K562 (cell line): ENCODE data around the gene EXT2. TPM values are rescaled to one million over a fixed set of nuclear protein-coding genes. Genes with fewer than 3 reads are reported as not detected.

Experiments used
- ATAC-seq: fragments of 200-7000 bp; cut with Tn5 transposase; 3 replicates; pipeline ENCODE4 v1.9.1; 2020; ENCODE audit warnings: moderate library complexity
- BruUV-seq: library from RNA; stranded (reverse); fragments of 400-500 nt; replicated peaks from 2 replicates; lab custom pipeline; 2021; lab: Mats Ljungman, UMichigan
- CTCF ChIA-PET: fragments of 300-600 bp; formaldehyde crosslinking; extraction: SDS; loops from one replicate; lab custom pipeline; 2021; ENCODE audit warnings: low intra/inter-chr PET ratio; lab: Yijun Ruan, JAX
- POLR2A ChIA-PET: fragments of 300-600, 350-650 bp; sonication (Branson Sonifier 250); formaldehyde crosslinking; extraction: SDS; loops from one replicate; lab custom pipeline; 2021; ENCODE audit warnings: antibody characterized with exemption, inconsistent platforms; lab: Yijun Ruan, JAX
- DNase-seq, 4 experiments: peaks; one replicate each; pipeline versions ENCODE4 v3.0.0 to v3.0.0-alpha.2; 2011 to 2018; ENCODE audit warnings: low spot score in 3 of 4, mixed read lengths in 3 of 4; ENCODE audit errors: extremely low read depth in 1 of 4
- FAIRE-seq: peaks from 2 replicates; lab custom pipeline; 2011; peaks lifted over from hg19 to GRCh38; lab: Jason Lieb, UNC
- H2AFZ ChIP-seq: 2 replicates; pipeline ENCODE4 v1.6.0; 2011; ENCODE audit warnings: low read depth, low read length, control low read depth, inconsistent platforms
- H3K27ac ChIP-seq: fragments of 200-600 bp; 3 replicates; pipeline ENCODE4 v1.8.0; 2011; ENCODE audit warnings: low read depth, mild to moderate bottlenecking, control low read depth, inconsistent platforms, low read length, moderate library complexity, mixed read lengths; ENCODE audit errors: extremely low read depth
- H3K27me3 ChIP-seq, 2 experiments: fragments of 300-600 bp in 1 of 2; 2 replicates in 1 of 2; 3 replicates in 1 of 2; pipeline versions ENCODE4 v1.6.0 to v1.8.0; 2011; ENCODE audit warnings: inconsistent platforms in 2 of 2, low read length in 2 of 2, mild to moderate bottlenecking in 1 of 2, mixed read lengths in 1 of 2, moderate library complexity in 1 of 2; ENCODE audit not compliant: control insufficient read depth in 2 of 2, insufficient read depth in 2 of 2
- H3K36me3 ChIP-seq: fragments of 300-600 bp; 3 replicates; pipeline ENCODE4 v1.8.0; 2011; ENCODE audit warnings: mild to moderate bottlenecking, low read length, inconsistent platforms; ENCODE audit not compliant: control insufficient read depth, insufficient read depth
- H3K4me1 ChIP-seq, 2 experiments: fragments of 200-600 bp in 1 of 2; replicated peaks in 1 of 2; 2 replicates in 1 of 2; 3 replicates in 1 of 2; pipeline versions ENCODE4 v1.5.1 to v1.8.0; 2011; ENCODE audit warnings: inconsistent platforms in 2 of 2, low read length in 2 of 2, mild to moderate bottlenecking in 1 of 2, mixed read lengths in 1 of 2, moderate library complexity in 1 of 2; ENCODE audit not compliant: control insufficient read depth in 2 of 2, insufficient read depth in 2 of 2
- H3K4me2 ChIP-seq: 2 replicates; pipeline ENCODE4 v1.6.1; 2011; ENCODE audit warnings: low read length, control low read depth, inconsistent platforms, mixed read lengths; ENCODE audit not compliant: insufficient read depth
- H3K4me3 ChIP-seq: fragments of 200-600 bp; sonication (generic), shearing (Covaris generic); 2 replicates; pipeline ENCODE4 v1.5.1; 2016; ENCODE audit warnings: control low read depth, inconsistent platforms
- H3K79me2 ChIP-seq: fragments of 200-600 bp; 3 replicates; pipeline ENCODE4 v1.8.0; 2011; ENCODE audit warnings: low read length, inconsistent platforms; ENCODE audit not compliant: control insufficient read depth, insufficient read depth
- H3K9ac ChIP-seq, 2 experiments: 2 replicates each; pipeline versions ENCODE4 v1.6.0 to v1.6.1; 2011; ENCODE audit warnings: low read depth in 2 of 2, low read length in 2 of 2, control low read depth in 1 of 2, inconsistent platforms in 1 of 2, mild to moderate bottlenecking in 1 of 2, mixed read lengths in 1 of 2; ENCODE audit not compliant: insufficient read depth in 1 of 2
- H3K9me1 ChIP-seq: one replicate; pipeline ENCODE4 v1.6.0; 2011; ENCODE audit warnings: inconsistent platforms, mild to moderate bottlenecking, low read length, moderate library complexity; ENCODE audit not compliant: control insufficient read depth, insufficient read depth
- H3K9me3 ChIP-seq: replicated peaks from 2 replicates; pipeline ENCODE4 v1.5.1; 2011; ENCODE audit warnings: low read depth, low read length, inconsistent platforms; ENCODE audit not compliant: control insufficient read depth, insufficient read depth
- H4K20me1 ChIP-seq: replicated peaks from 2 replicates; pipeline ENCODE4 v1.6.1; 2011; ENCODE audit warnings: low read length, inconsistent platforms, mixed read lengths; ENCODE audit not compliant: control insufficient read depth, insufficient read depth
- ADNP ChIP-seq: fragments of 200-800 bp; sonication (Bioruptor generic); IDR thresholded peaks from 2 replicates; pipeline ENCODE4 v1.6.1; 2016; ENCODE audit warnings: missing genetic modification characterization, missing compliant biosample characterization
- CSDE1 ChIP-seq, 2 experiments: fragments of 450-650 bp; IDR thresholded peaks; 2 replicates each; pipeline ENCODE4 v1.6.1; 2016; ENCODE audit warnings: mild to moderate bottlenecking in 1 of 2
- KLF16 ChIP-seq: IDR thresholded peaks from 2 replicates; pipeline ENCODE4 v1.6.1; 2016; ENCODE audit warnings: antibody characterized with exemption
- NFIC ChIP-seq: fragments of 450-650 bp; IDR thresholded peaks from 2 replicates; pipeline ENCODE4 v1.6.1; 2017; ENCODE audit warnings: mild to moderate bottlenecking, inconsistent platforms
- PHF20 ChIP-seq: fragments of 450-650 bp; IDR thresholded peaks from 2 replicates; pipeline ENCODE4 v1.6.1; 2018; ENCODE audit not compliant: partially characterized antibody
- PML ChIP-seq: IDR thresholded peaks from 2 replicates; pipeline ENCODE4 v1.6.1; 2012; ENCODE audit warnings: low read length, inconsistent platforms
- RAD21 ChIP-seq, 2 experiments: fragments of 250-450 bp in 1 of 2; fragments of 450-650 bp in 1 of 2; sonication (Bioruptor Pico) in 1 of 2; formaldehyde crosslinking in 1 of 2; IDR thresholded peaks in 1 of 2; conservative IDR thresholded peaks in 1 of 2; 2 replicates each; pipeline versions ENCODE4 v1.4.0 to v1.8.0; 2020 to 2022; ENCODE audit warnings: mild to moderate bottlenecking in 2 of 2, moderate library complexity in 1 of 2
- RFX1 ChIP-seq: fragments of 450-650 bp; IDR thresholded peaks from 2 replicates; pipeline ENCODE4 v1.6.1; 2016; ENCODE audit warnings: mild to moderate bottlenecking, moderate library complexity
- SP2 ChIP-seq: IDR thresholded peaks from 2 replicates; pipeline ENCODE4 v1.6.1; 2011; ENCODE audit warnings: mild to moderate bottlenecking, low read depth, low read length, moderate library complexity; ENCODE audit not compliant: poor library complexity, severe bottlenecking; ENCODE audit errors: extremely low read depth
- STAG1 ChIP-seq: sonication (generic); formaldehyde crosslinking; IDR thresholded peaks from 2 replicates; pipeline ENCODE4 v1.5.0; 2020; ENCODE audit warnings: missing genetic modification reagents, borderline replicate concordance
- THAP12 ChIP-seq: fragments of 250-450 bp; sonication (Bioruptor Pico); IDR thresholded peaks from 2 replicates; pipeline ENCODE4 v1.9.0; 2021; ENCODE audit warnings: mild to moderate bottlenecking, inconsistent platforms
- ZBTB12 ChIP-seq: fragments of 250-450 bp; sonication (Bioruptor Pico); IDR thresholded peaks from 2 replicates; pipeline ENCODE4 v1.4.0; 2020
- ZKSCAN3 ChIP-seq: fragments of 250-450 bp; sonication (Bioruptor Pico); IDR thresholded peaks from 2 replicates; pipeline ENCODE4 v1.4.0; 2020
- WGBS: fragments of 100-300 bp; shearing (Covaris generic); methylation state at CpG from one replicate; pipeline ENCODE4 v1.1.6; 2016; ENCODE audit warnings: low coverage, mixed read lengths; ENCODE audit not compliant: insufficient coverage; ENCODE audit errors: missing lambda C conversion rate; 5-methylcytosine and 5-hydroxymethylcytosine counted together
- in situ Hi-C: fragments of 300-500 bp; cut with MboI; formaldehyde crosslinking; loops from 4 replicates; pipeline ENCODE4 v1.15.0; 2018; ENCODE audit warnings: inconsistent platforms, mixed read lengths
- intact Hi-C: fragments of 100-400 bp; cut with micrococcal nuclease; formaldehyde crosslinking; loops from 2 replicates; pipeline ENCODE4 v1.14.2; 2022
- polyA plus RNA-seq, 8 experiments: library from polyadenylated mRNA; depleted of rRNA in 4 of 8; stranded (reverse) in 5 of 8; unstranded in 3 of 8; fragments of >200 nt; fragmentation: Nextera tagmentation in 2 of 8; fragmentation: Illumina TruSeq in 1 of 8; extraction: Ambion mirVana in 2 of 8; extraction: Trizol in 1 of 8; gene quantifications; 2 replicates each; pipeline versions ENCODE4 v1.2.1 to v1.2.3, GENCODE V29; 2011 to 2014; ENCODE audit warnings: inconsistent platforms in 1 of 8, missing spikeins in 1 of 8
- total RNA-seq, 7 experiments: library from RNA; depleted of rRNA in 6 of 7; stranded (reverse); fragments of >200 nt in 6 of 7; fragmentation: Illumina TruSeq in 2 of 7; extraction: Trizol in 2 of 7; gene quantifications; 2 replicates each; pipeline versions ENCODE4 v1.2.1 to v1.2.3, GENCODE V29; 2011 to 2021; ENCODE audit warnings: low replicate concordance in 1 of 7
- TF ChIP-seq, protein P1 (sequence below), 3 experiments: IDR thresholded peaks in 2 of 3; conservative IDR thresholded peaks in 1 of 3; 2 replicates each; pipeline ENCODE4 v1.5.1; 2011 to 2012; ENCODE audit warnings: low read length in 3 of 3, mild to moderate bottlenecking in 3 of 3, control low read depth in 2 of 3, improper control_type of control experiment in 1 of 3, inconsistent platforms in 1 of 3, low read depth in 1 of 3, mixed read lengths in 1 of 3, moderate library complexity in 1 of 3; ENCODE audit not compliant: insufficient read depth in 2 of 3
- TF ChIP-seq, protein P2 (sequence below): fragments of 250-450 bp; sonication (Bioruptor Pico); IDR thresholded peaks from 2 replicates; pipeline ENCODE4 v1.4.0; 2020; ENCODE audit warnings: mild to moderate bottlenecking, moderate library complexity, borderline replicate concordance

The EXT2 gene
- total and polyA plus RNA-seq, 9 of the 15 experiments (the other 6 are each of a cell fraction or from before 2014, with no cell fraction given): 7.5 to 52.1 (median 38.1) TPM

DNA sequence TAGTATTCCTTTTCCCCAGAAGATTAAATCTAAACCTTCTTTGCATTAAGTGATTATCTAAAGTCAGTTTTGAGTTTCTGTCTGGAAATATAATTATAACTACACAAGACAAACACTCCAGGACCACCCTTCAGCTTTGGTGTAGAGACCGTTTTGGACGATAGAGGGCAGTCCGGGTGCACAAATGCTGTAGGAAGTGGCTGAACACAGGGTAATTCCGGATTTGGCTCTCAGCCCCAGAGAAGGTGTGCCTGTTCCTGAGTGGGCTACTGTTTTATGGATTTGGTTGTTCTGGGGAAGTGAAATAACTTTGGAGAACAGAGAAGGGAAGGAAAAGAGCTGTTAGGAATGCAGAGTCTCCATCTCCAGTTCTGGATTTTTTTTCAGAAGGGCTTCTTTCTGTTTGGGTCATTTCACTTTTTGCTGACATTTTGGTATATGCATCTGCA is 14.8 kb downstream of the EXT2 start:
- Histone ChIP-seq H4K20me1 (no peaks in the 10 kb centered on the region), H2AFZ (no peak overlapping the region), H3K27me3 (no peaks in the 10 kb centered on the region), H3K9me3 (no peaks in the 10 kb centered on the region), H3K4me1 (no peaks in the 10 kb centered on the region), H3K4me2 (no peak overlapping the region), H3K79me2 (no peaks in the 10 kb centered on the region), H3K9me1 (no peaks in the 10 kb centered on the region), H3K9ac (no peak overlapping the region), H3K27ac (no peak overlapping the region), H3K4me3 (no peak overlapping the region), H3K36me3 (peaks cover 71% of the 10 kb centered on the region)
- ATAC-seq (peak; percentile 100), FAIRE-seq (peak; percentile 94), DNase-seq (peak; percentile 60 to 75 (median 66))
- 0% methylated on average over 4 of the region's 4 CpGs for whole genome bisulfite sequencing
- CTCF ChIA-PET: interaction anchor here (3.2 kb wide), 1 partner anchor 15 kb away, joined by 13 read pairs; the partner anchor contains the start of gene EXT2
- in situ Hi-C loops (no loop called here), intact Hi-C loops (loop anchor here (5.0 kb wide), 2 partner anchors 177 to 427 kb away; no protein-coding TSS in a partner anchor)
- POLR2A ChIA-PET: interaction anchor here (0.5 to 0.9 kb wide), 2 partner anchors 10 to 52 kb away, joined by 3 to 4 read pairs; no protein-coding TSS in a partner anchor
- no TSS peak for BruUV-seq
- TF ChIP-seq ZBTB12 (CRISPR knock-in tag) (no peak), ADNP (tag) (no peak), NFIC (0 out of 2 replicates have a peak, but pooled peaks have one; percentile 25), RFX1 (no peak), RAD21 (CRISPR knock-in tag; conservative IDR thresholded peaks at IDR 0.05 in 1 of 2, IDR thresholded peaks at IDR 0.05 in 1 of 2) (peak; percentile 72 to 75), STAG1 (CRISPR knock-in tag) (peak; percentile 47; the same call in 1 of the 2 replicates), PML (no peak), SP2 (no peak), KLF16 (peak; percentile 33; the same call in 1 of the 2 replicates), CSDE1 (IDR thresholded peaks at IDR 0.05) (no peak), THAP12 (no peak), ZKSCAN3 (no peak), PHF20 (no peak)
- TF ChIP-seq, protein P1, sequence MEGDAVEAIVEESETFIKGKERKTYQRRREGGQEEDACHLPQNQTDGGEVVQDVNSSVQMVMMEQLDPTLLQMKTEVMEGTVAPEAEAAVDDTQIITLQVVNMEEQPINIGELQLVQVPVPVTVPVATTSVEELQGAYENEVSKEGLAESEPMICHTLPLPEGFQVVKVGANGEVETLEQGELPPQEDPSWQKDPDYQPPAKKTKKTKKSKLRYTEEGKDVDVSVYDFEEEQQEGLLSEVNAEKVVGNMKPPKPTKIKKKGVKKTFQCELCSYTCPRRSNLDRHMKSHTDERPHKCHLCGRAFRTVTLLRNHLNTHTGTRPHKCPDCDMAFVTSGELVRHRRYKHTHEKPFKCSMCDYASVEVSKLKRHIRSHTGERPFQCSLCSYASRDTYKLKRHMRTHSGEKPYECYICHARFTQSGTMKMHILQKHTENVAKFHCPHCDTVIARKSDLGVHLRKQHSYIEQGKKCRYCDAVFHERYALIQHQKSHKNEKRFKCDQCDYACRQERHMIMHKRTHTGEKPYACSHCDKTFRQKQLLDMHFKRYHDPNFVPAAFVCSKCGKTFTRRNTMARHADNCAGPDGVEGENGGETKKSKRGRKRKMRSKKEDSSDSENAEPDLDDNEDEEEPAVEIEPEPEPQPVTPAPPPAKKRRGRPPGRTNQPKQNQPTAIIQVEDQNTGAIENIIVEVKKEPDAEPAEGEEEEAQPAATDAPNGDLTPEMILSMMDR (IDR thresholded peaks at IDR 0.05 in 2 of 3, conservative IDR thresholded peaks at IDR 0.05 in 1 of 3; ENCODE audit: insufficient read depth in 2 of 3, low read depth in 1 of 3, low read length in 3 of 3): peak; percentile 78 to 93 (median 84)
- TF ChIP-seq, protein P2, sequence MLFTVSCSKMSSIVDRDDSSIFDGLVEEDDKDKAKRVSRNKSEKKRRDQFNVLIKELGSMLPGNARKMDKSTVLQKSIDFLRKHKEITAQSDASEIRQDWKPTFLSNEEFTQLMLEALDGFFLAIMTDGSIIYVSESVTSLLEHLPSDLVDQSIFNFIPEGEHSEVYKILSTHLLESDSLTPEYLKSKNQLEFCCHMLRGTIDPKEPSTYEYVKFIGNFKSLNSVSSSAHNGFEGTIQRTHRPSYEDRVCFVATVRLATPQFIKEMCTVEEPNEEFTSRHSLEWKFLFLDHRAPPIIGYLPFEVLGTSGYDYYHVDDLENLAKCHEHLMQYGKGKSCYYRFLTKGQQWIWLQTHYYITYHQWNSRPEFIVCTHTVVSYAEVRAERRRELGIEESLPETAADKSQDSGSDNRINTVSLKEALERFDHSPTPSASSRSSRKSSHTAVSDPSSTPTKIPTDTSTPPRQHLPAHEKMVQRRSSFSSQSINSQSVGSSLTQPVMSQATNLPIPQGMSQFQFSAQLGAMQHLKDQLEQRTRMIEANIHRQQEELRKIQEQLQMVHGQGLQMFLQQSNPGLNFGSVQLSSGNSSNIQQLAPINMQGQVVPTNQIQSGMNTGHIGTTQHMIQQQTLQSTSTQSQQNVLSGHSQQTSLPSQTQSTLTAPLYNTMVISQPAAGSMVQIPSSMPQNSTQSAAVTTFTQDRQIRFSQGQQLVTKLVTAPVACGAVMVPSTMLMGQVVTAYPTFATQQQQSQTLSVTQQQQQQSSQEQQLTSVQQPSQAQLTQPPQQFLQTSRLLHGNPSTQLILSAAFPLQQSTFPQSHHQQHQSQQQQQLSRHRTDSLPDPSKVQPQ (CRISPR knock-in tag): no peak
